Adrenal gland (tissue), 5 donors: ENCODE results near the gene GRAMD1A.

Experiments used
- CTCF ChIP-seq, 6 experiments: fragments of 450-650 bp in 4 of 6; fragments of 200-600 bp in 2 of 6; sonication (generic) in 1 of 6; IDR thresholded peaks; 1 replicate in 5 of 6; 2 replicates in 1 of 6; pipeline versions ENCODE4 v1.5.1 to v1.8.0; 2016 to 2021; ENCODE audit warnings: antibody characterized with exemption in 6 of 6, mild to moderate bottlenecking in 2 of 6, moderate library complexity in 1 of 6
- POLR2A ChIP-seq, 2 donors: fragments of 450-650 bp; IDR thresholded peaks; one replicate each; pipeline ENCODE4 v1.6.1; 2017; ENCODE audit warnings: antibody characterized with exemption in 2 of 2, mild to moderate bottlenecking in 2 of 2, moderate library complexity in 1 of 2
- donor health status: DM: no; HTN: no; CAD: no.

- TF ChIP-seq POLR2A (IDR thresholded peaks at IDR 0.05) (no peak), CTCF (IDR thresholded peaks at IDR 0.05) (no peak)
Measured at GRCh38 chr19:34962687-34963572, 37.2 kb upstream of the GRAMD1A start.
